Muscle layer of duodenum (tissue), 2 donors: ENCODE measurements around the gene CDON.

ENCODE experiments used
- H3K27ac ChIP-seq: one replicate; pipeline ENCODE4 v1.7.0; 2013; ENCODE audit warnings: mild to moderate bottlenecking, low read length
- H3K27me3 ChIP-seq: one replicate; pipeline ENCODE4 v1.7.0; 2013; ENCODE audit warnings: low read depth, mild to moderate bottlenecking, control low read depth, low read length
- H3K36me3 ChIP-seq, 2 donors: one replicate each; pipeline ENCODE4 v1.7.0; 2013; ENCODE audit warnings: low read length in 2 of 2, control low read depth in 1 of 2, mild to moderate bottlenecking in 1 of 2; ENCODE audit not compliant: insufficient read depth in 2 of 2, control insufficient read depth in 1 of 2
- H3K4me1 ChIP-seq, 2 donors: one replicate each; pipeline ENCODE4 v1.7.0; 2013; ENCODE audit warnings: low read length in 2 of 2, mild to moderate bottlenecking in 2 of 2, control low read depth in 1 of 2, moderate library complexity in 1 of 2; ENCODE audit not compliant: insufficient read depth in 2 of 2, control insufficient read depth in 1 of 2
- H3K4me3 ChIP-seq, 2 donors: one replicate each; pipeline ENCODE4 v1.7.0; 2013; ENCODE audit warnings: low read length in 2 of 2, low read depth in 1 of 2, mild to moderate bottlenecking in 1 of 2
- H3K9me3 ChIP-seq, 2 donors: one replicate each; pipeline ENCODE4 v1.7.0; 2013; ENCODE audit warnings: low read length in 2 of 2, control low read depth in 1 of 2, mild to moderate bottlenecking in 1 of 2; ENCODE audit not compliant: control insufficient read depth in 1 of 2
- donor health status: healthy.

CDON gene

DNA sequence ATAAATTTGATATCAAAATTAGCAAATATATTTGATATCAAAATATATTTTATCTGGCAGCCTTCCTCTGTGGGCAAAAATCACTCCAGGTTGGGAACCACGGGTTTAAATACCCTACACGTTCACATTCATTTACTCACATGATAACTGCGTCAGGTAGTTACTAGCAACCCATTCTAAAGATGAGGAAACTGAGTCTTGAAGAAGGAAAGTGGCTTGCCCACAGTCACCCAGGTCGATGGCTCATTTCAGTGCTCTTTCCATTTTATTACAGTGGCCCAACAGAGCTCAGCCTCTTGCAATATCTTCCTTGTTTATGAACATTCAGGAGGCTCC is 19.2 kb upstream of the CDON start:
- Histone ChIP-seq H3K27ac (no peak overlapping the region), H3K9me3 (no peaks in the 10 kb centered on the region), H3K27me3 (no peaks in the 10 kb centered on the region), H3K4me1 (peaks cover 0 to 24% of the 10 kb centered on the region in 2 donors), H3K4me3 (no peak overlapping the region), H3K36me3 (no peaks in the 10 kb centered on the region)

DNA sequence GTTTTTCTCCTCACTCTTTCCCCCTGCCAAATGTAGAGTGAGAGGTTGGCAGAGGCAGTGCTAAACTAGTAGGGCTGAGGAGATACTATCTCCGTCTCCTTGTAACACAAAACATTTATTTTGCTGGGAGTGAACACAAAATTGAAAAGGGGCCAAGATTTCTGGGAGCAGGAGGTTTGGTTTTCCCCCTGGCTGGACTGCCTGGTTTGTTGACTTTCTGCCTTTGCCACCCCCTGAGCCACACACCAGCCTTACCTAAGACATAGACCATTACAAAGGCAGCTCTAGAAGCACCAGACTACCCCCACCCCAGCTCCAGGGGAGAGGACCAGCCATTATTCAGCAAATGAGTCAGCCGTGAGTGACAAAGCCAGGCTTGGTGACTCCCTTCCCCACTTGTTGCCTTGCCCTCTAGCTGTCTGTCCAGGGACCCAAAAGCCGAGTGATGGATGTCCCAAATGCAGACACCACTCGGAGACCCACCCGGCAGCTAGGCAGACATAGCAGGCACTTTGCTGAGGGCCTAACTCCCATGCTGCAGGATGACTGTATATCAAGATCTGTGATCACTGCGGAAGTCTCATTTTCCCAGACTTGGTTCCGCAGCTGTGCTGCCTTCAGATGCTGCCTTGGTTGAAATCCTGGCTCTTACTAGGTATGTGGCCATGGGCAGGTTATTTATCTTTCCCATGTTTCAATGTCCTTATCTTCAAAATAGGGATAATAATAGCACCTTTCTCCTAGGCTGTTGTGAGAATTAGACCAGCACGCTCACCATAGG is 17.7 kb upstream of the CDON start:
- Histone ChIP-seq H3K4me1 (peaks cover 0 to 24% of the 10 kb centered on the region in 2 donors), H3K4me3 (no peak overlapping the region), H3K27me3 (no peaks in the 10 kb centered on the region), H3K9me3 (no peaks in the 10 kb centered on the region), H3K27ac (no peak overlapping the region), H3K36me3 (no peaks in the 10 kb centered on the region)

DNA sequence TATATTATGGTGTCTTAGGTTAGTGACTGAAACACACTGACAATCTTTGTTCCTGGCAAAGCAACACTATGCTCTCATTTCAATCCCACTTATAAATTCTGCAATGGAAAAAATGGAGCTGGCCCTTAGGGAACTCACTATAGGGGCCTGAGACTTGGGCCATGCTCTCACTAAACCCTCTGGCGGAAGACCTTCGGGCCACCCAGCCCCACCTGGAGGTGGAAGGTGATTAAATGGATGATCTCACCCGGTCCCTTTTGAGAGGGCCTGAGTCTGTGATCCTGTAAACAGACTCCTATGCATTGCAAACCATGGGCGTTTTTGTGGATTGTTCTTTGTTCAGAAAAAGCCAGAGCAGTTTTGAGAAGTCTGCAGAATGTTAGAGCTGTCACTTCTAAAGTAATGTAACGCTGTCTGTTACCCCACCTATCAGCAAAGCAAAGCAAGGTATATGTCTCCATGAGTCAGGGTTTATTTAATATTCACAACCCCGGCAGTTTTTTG is 17.0 kb upstream of the CDON start:
- no peak overlapping the region for H3K27ac ChIP-seq
- no peaks in the 10 kb centered on the region for H3K9me3 ChIP-seq
- H3K4me3 ChIP-seq: no peak overlapping the region
- H3K36me3 ChIP-seq: no peaks in the 10 kb centered on the region
- peaks cover 0 to 24% of the 10 kb centered on the region in 2 donors for H3K4me1 ChIP-seq
- H3K27me3 ChIP-seq: no peaks in the 10 kb centered on the region

- Histone ChIP-seq H3K27ac (no peak overlapping the region), H3K4me3 (no peak overlapping the region), H3K27me3 (no peaks in the 10 kb centered on the region), H3K36me3 (no peaks in the 10 kb centered on the region), H3K4me1 (peaks cover 0 to 14% of the 10 kb centered on the region in 2 donors), H3K9me3 (no peaks in the 10 kb centered on the region)
Observed at GRCh38 chr11:126076641-126077040, 14.0 kb upstream of the CDON start.

GRCh38 chr11:126072801-126073594 is 10.3 kb upstream of the CDON start:
- Histone ChIP-seq H3K4me1 (no peaks in the 10 kb centered on the region), H3K36me3 (no peaks in the 10 kb centered on the region), H3K27ac (no peak overlapping the region), H3K9me3 (no peaks in the 10 kb centered on the region), H3K4me3 (no peak overlapping the region), H3K27me3 (no peaks in the 10 kb centered on the region)

DNA sequence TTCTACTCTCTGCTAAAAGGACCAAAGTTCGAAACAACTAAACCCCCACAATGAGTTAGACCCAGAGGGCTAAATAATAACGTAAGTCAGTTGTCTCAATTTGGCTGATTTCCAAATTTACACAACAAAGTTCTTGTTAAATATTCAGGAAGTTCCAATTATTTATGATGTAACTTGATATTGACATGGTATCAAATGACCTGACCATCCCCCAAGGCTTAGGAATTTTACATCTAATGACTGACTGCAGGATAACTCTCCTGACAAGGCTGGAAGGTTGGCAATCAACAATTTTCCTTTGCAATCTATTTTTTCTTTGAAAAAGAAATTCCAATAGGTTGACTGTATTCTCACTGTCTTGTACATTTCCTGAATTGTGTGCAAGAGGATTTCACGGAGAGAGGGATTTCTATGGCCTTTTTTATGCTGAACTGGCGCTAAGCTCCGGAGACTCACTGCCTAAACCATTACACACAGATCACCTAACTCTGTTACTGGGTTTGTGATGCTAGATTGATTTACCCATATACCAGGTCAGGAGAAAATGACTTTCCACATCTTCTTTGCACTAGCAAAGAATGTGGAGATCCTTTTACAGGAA is 9.6 kb upstream of the CDON start:
- Histone ChIP-seq H3K27ac (no peak overlapping the region), H3K4me3 (no peak overlapping the region), H3K9me3 (no peaks in the 10 kb centered on the region), H3K27me3 (no peaks in the 10 kb centered on the region), H3K4me1 (no peaks in the 10 kb centered on the region), H3K36me3 (no peaks in the 10 kb centered on the region)

DNA sequence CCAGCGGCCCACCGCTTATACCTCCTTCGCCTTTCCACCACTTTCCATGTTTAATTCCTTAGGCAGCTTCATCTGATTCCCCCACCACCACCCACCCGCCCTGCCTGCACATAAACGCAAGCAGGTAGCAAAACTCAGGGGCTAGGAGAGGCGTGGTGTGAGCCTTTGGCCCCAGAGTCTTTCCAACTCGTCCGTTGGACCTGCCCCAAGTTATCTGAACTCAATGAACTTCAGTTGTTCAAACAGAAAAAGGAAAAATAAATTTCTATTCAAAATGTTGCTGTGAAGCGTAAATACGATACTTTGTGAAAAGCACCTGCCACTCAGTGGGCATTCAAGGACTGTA is 814 bp upstream of the CDON start:
- Histone ChIP-seq H3K27me3 (no peaks in the 10 kb centered on the region), H3K9me3 (no peaks in the 10 kb centered on the region), H3K36me3 (no peaks in the 10 kb centered on the region), H3K4me1 (peaks cover 0 to 16% of the 10 kb centered on the region in 2 donors), H3K27ac (no peak overlapping the region), H3K4me3 (peak overlapping the region; percentile 52 to 90)

DNA sequence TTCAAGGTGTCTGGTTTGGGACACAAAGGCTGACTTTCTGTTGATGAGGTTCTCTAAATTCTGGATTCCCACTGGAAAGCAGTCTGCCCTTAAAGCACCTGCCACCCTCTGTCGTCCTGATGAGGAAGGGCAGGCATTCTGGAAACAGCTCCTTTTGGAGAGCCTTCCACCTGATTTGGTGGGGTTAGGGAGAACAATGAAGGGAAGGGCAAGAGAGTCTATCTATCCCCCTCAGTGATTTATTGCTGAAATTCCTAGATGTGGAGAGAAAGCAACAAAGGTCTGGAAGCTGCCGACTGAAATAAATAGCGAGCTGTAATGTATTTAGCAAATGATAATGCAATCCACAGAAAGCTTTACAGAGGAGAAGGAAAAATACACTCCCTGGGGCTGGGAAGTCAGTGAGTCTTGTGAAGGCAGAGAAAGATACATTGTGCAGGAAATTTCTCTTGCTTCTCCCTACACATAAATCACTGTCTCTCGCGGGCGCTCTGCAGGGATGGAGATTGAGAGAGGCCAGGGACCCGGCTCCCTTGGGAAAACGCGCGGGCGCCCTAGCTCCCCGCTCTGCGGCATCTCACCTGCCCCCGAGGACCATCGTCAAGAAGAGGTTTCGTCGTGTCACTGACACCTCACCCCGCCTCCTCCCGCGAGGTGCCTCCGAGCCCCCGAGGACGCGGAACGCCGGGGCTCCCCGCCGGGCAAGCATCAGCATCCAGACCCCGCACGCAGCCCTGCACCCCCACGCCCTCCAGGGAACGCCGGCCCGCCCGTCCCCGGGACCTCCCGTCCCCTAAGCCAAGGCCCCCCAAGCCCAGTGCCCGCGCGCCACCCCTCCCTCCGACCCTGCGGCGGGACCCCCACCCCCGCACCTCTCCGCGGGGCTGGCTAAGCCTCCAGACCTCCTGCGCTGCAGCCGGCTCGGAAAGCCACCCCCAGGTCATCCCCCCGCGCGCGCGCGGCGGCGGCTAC is 673 bp downstream of the CDON start:
- Histone ChIP-seq H3K4me3 (peak overlapping the region; percentile 63 to 90), H3K4me1 (peaks cover 0 to 20% of the 10 kb centered on the region in 2 donors), H3K36me3 (no peaks in the 10 kb centered on the region), H3K27me3 (no peaks in the 10 kb centered on the region), H3K9me3 (no peaks in the 10 kb centered on the region), H3K27ac (no peak overlapping the region)

GRCh38 chr11:126060757-126061171 is 1.9 kb downstream of the CDON start:
- Histone ChIP-seq H3K9me3 (no peaks in the 10 kb centered on the region), H3K4me1 (peaks cover 0 to 24% of the 10 kb centered on the region in 2 donors), H3K4me3 (peak overlapping the region; percentile 63 to 90), H3K27me3 (no peaks in the 10 kb centered on the region), H3K27ac (peak overlapping the region; percentile 57), H3K36me3 (no peaks in the 10 kb centered on the region)

GRCh38 chr11:126059238-126059781 is 3.4 kb downstream of the CDON start:
- H3K27me3 ChIP-seq: no peaks in the 10 kb centered on the region

More at GRCh38 chr11:126059238-126059781, 3.4 kb downstream of the CDON start:
- Histone ChIP-seq H3K9me3 (no peaks in the 10 kb centered on the region), H3K4me3 (peak overlapping the region; percentile 45 to 49), H3K27ac (peak overlapping the region; percentile 34), H3K4me1 (peaks cover 0 to 24% of the 10 kb centered on the region in 2 donors), H3K36me3 (no peaks in the 10 kb centered on the region)
